SK-MEL-5 (cell line): ENCODE results near the gene NECTIN2. TPM values are rescaled to one million over a fixed set of nuclear protein-coding genes. Genes with fewer than 3 reads are reported as not detected.
"Not testable (repeated sequence)": the region's sequence is repeated elsewhere in the genome, so short reads cannot be mapped to it uniquely, and the experiment has no call there.

Experiments
- DNase-seq: peaks from one replicate; pipeline ENCODE4 v3.0.0-alpha.2; 2016; ENCODE audit warnings: low read depth, low spot score
- in situ Hi-C: cut with HindIII; loops from 2 replicates; pipeline ENCODE4 v1.10.0; 2016; ENCODE audit warnings: low sequenced_read_pairs, high pct_unique_total_duplicates, low pct_unique_long_range_greater_than_20kb
- total RNA-seq: library from RNA; depleted of rRNA; stranded (reverse); fragments of >200 nt; shearing (Covaris generic); gene quantifications from 2 replicates; pipeline ENCODE4 v1.2.3, GENCODE V29; 2014

Gene NECTIN2
- total RNA-seq, 1 experiment from 2014 or later, result 27.3 TPM

DNA sequence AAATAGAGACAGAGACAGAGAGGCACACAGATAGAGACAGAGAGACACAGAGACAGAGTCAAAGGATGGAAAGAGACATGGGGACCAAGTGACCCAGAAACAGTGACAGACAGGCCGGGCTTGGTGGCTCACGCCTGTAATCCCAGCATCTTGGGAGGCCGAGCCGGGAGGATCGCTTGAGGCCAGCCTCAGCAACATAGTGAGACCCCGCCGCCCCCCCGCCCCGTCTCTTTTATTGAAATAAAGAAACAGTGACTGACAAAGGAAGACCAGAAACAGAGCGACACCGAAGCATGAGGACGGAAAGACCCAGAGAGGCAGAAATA is 848 bp upstream of the NECTIN2 start:
- in situ Hi-C loops, result no loop called here

DNA sequence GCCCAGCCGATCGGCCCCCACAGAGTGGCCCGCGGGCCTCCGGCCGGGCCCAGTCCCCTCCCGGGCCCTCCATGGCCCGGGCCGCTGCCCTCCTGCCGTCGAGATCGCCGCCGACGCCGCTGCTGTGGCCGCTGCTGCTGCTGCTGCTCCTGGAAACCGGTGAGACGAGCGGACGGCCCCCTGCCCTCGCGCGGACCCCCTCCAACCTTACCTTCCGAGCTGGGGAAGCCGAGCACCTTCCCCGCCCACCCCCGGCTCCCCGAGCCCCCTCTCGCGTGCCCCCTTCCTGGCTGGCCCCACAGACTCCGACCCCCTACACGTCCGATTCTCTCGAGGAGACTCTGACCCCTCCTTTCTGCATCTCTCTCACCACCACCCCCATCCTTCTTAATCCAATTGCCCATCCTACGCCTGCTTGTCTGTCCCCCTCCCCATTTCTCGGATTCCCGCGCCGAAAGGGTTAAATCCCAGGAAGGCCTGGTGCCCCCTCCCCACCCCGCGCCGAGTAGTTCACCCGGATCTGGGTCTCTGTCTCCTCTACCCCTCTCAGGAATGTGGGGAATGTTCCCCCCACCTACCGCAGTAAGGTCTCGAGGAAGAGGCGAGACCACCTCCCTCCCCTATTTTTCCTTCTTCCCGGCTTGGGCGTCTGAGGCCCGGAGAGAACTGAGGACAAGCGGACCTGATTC is 502 bp downstream of the NECTIN2 start:
- in situ Hi-C loops, result no loop called here
- no peak for DNase-seq

More for the DNA sequence above, 848 bp upstream of the NECTIN2 start:
- no peak for DNase-seq

DNA sequence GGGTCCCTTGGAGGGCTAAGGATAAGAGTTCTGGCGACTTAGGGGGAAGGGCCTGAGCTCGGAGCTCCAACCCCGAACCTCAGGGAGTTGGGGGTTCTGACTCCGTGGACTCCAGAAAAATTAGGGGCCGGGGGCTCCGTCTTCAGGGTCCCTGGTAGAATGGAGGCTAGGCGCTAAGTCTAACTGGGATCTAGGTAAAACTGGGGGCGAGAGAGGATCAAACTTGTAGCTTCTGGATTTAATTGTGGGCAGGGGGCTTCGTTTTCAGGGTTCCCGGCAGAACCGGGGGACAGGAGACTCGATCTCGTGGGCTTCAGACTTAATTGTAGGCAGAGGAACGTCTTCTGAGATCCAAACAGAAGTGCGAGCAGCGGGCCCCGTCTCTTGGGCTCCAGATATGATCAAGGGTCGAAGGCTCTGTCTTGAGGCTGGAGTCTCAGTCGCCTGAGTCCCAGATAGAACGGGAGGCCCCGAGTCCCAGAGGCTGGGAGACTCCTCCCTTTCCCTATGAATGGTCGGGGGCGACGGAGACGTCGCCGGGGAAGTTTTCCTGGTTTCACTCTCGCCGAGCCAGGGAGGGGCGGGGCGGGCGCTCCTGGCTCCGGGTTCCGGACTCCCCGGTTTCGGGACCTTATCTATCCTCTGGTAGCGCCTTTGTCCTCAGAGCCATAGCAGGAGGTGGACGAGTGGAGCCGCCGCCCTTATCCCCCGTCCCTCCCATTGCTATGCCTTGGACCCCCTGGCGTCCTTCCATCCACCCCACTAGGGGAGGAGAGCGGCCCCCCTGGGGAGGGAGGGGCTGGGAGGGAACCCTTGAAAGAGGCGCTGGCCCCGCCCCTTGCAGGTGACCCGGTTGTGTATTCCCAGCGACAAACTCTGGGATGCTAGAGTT is 1.3 kb downstream of the NECTIN2 start:
- DNase-seq, result no peak
- in situ Hi-C loops, result no loop called here

DNA sequence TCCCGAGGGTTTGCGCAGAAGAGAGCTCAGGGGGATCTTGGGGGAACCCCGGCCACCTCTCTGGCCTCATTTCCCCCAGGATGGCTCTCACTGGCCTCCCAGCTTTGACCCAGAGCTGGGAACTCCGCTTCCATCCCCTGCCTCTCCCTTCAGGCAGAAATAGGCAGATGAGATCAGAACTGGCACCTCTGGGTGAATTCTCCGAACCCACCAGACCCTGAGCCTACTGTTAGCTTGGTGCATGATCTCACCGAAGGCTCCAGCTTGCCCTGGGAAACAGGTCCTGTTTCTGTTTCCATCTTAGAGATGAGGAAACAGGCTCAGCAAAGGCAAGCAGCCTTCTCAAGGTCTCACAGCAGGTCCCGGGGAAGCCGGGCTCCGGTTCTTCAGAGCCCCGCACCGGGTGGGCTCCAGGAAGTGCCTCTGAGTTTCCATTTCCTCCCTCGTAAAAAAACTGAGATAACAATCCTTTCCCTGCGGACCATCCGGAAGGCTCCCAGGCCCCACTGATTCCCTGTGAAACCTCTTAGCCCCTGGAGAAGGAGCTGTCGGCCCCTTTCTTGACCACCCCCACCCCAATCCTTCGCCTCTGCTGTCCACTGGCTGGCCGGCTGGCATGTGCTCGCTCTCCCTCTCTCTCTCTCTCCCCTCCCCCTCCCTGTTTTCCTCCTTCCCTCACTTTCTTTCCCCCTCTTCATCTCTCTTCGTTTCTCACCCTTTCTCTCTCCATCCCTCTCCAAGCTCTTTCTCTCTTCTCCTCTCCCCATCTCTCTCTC is 2.1 kb downstream of the NECTIN2 start:
- in situ Hi-C loops, result no loop called here

DNA sequence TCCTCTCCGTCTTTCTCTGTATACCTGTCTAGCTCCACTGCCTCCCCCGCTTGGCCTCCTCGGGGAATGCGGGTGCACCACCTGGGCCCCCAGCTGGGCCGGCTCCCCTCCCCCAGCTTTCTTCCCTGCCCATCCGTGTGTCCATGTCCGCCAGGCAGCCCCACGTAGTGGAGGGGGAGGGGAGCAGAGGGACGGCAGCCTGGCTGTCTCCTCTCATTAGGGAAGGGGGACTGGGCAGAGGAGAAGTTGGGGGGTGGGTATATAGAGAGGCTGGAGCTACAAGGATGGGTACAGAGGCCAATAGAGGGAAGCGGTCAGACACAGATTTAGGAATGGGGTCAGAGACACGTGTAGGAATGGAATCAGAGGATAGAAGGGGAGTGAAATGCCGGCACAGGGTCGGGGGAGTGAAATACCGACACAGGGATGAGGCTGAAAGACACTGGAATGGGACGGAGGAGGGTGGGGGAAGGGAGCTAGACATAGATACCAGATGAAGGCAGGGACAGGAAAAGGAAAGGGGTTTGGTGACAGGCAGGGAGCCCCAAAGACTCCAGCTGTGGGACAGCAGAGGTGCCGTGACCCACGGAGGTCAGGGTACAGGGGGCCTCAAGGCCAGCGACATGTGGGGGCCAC is 2.8 kb downstream of the NECTIN2 start:
- in situ Hi-C loops, result no loop called here
- DNase-seq, result no peak

More for the DNA sequence above, 2.1 kb downstream of the NECTIN2 start:
- DNase-seq, result no peak

DNA sequence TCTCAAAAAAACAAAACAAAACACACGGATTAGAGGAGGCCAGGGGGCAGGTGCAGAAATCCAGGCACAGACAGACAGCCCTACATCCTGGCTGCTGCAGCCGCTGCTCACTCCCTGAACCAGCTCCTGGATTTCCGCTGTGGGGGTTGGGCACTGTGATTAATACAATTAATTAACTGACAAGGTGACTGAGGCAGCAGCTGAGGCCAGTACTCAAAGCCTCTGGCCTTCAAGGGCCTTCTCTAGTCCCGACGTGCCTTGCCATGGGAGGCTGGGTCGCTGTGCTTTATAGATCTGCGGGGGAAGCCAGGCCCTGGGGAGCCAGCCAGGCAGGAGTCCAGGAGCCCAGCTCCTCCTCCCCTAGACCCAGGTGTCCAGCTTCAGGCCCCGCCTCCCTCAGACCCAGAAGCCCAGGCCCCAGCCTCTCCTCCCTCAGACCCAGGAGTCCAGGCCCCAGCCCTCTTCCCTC is 4.6 kb downstream of the NECTIN2 start:
- no peak for DNase-seq
- in situ Hi-C loops, result no loop called here

DNA sequence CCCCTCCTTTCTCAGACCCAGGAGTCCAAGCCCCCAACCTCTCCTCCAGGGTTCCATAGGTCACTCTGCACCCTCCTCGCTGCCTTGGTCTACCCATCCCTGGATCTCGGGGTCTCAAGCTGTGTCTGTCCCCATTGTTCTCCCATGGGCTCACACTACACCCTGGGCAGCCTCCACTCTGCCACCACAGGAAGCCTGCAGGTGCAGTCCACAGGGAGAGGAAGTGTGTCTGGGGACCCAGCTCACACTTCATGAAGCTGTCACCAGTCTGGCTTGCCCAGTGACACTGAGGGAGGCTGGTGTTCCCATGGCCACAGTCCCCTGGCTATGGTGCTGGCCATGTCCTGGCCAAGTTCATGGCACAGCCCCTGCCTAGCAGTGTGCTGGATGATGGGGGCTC is 5.3 kb downstream of the NECTIN2 start:
- in situ Hi-C loops, result no loop called here
- no peak for DNase-seq

DNA sequence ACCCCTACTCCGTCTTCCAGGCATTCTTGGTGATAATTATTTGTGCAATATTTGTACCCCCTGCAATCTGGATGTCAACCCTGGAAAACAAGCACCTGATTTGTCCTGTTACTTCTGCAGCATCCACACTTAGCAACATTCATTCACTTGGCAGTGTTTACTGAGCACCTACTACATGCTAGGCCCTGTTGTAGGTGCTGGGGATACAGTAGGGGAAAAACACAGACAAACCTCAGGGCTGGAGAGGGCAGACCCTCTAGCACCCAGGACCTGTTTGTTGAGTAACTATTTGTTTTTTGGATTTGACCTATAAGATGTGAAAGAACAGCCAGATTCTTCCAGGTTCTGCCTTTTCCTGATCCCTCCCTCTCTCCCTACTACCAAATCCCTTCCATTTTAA is 9.5 kb downstream of the NECTIN2 start:
- no peak for DNase-seq
- in situ Hi-C loops, result no loop called here

DNA sequence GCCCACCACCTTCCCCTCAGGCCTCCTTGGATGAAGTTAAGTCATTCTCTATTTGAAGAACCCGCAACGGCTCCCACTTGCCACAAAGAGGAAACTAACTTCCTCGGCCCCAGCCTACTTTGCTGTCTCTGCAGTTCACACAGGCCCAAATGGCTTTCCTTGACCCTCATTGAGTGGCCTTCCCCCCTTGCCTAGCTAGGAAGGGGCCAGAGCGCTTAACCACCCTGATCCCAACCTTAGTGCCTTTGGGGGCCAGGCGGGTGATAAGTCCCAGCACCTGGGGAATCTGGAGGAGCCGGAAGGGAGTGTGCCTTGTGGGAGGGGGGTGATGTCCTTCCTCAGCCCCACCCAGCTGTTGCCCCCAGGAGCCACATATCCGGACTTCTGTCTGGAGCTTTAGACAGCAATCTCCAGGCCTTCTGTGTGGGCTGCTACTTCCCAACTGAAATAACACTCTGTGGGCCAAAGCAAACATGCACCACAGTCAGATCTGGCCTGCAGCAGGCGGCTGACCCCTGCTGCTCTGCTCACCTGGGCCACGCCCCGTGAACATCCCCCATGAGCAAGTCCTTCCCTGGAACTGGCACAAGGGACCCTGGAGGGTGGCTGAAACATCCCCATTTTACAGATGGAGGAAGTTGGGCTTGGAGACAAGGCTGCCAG is 10.5 kb downstream of the NECTIN2 start:
- no peak for DNase-seq
- in situ Hi-C loops, result no loop called here

DNA sequence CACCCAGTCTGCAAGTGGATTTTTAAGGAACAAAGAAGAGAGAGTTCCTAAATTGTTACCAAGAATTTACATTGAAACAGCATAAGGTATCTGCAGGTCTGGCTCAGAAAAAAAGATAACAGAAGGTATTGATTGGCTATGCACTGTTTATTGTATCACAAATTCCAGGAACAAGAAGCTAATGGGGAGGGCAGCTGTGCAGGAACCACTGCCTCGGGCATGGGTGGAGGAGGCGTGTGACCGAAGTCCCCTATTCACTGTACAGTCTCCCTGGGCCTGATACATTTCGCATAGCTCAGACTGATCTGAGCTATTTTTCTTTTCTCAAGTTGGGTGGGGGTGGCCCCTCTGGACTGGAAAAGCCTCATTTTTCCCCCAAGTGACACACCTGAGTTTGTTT is 11.7 kb downstream of the NECTIN2 start:
- in situ Hi-C loops, result no loop called here
- no peak for DNase-seq

DNA sequence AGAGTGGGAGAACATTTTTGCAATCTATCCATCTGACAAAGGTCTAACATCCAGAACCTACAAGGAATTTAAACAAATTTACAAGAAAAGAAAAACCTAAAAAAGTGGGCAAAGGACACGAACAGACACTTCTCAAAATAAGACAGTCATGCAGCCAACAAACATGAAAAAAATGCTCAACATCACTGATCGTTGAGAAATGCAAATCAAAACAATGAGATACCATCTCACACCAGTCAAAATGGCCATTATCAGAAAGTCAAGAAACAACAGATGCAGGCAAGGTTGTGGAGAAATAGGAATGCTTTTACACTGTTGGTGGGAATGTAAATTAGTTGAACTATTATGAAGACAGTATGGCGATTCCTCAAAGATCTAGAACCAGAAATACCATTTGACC is 15.5 kb downstream of the NECTIN2 start:
- DNase-seq, in situ Hi-C loops: not testable (repeated sequence)

DNA sequence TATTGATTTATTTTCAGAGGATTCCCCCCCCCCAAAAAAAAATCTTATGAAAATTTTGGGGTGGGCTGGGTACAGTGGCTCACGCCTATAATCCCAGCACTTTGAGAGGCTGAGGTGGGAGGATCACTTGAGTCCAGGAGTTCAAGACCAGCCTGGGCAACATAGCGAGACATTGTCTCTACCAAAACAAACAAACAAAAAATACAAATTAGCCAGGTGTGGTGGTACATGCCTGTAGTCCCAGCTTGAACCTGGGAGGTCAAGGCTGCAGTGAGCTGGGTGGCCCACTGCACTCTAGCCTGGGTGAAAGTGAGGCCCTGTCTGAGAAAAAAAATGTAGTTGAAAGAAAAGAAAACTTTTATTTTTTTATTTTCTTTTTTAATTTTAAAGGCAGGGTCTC is 17.9 kb downstream of the NECTIN2 start:
- DNase-seq, result no peak
- in situ Hi-C loops, result no loop called here

DNA sequence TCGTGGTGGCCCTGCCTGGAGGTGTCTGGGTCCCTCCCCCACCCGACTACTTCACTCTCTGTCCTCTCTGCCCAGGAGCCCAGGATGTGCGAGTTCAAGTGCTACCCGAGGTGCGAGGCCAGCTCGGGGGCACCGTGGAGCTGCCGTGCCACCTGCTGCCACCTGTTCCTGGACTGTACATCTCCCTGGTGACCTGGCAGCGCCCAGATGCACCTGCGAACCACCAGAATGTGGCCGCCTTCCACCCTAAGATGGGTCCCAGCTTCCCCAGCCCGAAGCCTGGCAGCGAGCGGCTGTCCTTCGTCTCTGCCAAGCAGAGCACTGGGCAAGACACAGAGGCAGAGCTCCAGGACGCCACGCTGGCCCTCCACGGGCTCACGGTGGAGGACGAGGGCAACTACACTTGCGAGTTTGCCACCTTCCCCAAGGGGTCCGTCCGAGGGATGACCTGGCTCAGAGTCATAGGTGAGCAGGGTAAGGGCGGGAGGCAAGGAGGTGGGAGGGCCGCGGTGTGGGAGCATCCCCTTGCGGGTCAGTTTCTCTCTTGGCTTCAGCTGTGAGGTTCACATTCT is 19.2 kb downstream of the NECTIN2 start:
- DNase-seq, result no peak
- in situ Hi-C loops, result no loop called here

DNA sequence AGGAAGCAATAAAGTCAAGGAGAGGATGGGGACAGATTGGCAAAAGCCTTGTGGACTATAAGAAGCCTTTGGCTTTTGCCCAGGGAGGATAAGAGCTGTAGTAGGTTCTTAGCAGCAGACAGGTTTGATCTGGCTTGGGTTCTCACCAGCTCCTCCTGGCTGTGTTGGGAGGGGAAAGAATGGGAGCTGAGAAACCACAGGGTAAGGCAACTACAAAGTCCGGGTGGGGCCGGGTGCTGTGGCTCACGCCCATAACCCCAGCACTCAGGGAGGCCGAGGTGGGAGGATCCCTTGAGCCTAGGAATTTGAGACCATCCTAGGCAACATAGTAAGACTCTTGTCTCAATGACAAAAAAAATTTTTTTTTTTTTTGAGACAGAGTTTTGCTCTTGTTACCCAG is 20.6 kb downstream of the NECTIN2 start:
- DNase-seq, result no peak
- in situ Hi-C loops, result no loop called here

DNA sequence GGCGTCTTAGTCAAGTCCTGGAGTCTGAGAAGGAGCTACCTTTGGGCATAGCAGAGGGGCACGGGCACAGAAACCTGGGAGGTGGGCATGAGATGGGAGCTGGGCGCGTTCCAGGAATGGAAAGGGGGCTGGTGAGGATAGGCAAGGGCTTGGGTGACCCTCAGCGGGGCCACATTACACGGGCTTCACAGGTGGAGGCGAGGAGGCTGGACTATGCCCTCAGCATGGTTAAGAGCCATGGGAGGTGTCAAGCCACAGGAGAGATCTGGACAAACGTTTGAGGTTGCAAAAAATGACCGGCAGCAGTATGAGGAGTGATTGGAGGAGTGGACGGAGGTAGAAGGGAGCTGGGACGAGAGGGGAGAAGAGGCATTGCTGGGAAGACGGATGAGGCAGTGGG is 21.5 kb downstream of the NECTIN2 start:
- no peak for DNase-seq
- in situ Hi-C loops, result no loop called here

DNA sequence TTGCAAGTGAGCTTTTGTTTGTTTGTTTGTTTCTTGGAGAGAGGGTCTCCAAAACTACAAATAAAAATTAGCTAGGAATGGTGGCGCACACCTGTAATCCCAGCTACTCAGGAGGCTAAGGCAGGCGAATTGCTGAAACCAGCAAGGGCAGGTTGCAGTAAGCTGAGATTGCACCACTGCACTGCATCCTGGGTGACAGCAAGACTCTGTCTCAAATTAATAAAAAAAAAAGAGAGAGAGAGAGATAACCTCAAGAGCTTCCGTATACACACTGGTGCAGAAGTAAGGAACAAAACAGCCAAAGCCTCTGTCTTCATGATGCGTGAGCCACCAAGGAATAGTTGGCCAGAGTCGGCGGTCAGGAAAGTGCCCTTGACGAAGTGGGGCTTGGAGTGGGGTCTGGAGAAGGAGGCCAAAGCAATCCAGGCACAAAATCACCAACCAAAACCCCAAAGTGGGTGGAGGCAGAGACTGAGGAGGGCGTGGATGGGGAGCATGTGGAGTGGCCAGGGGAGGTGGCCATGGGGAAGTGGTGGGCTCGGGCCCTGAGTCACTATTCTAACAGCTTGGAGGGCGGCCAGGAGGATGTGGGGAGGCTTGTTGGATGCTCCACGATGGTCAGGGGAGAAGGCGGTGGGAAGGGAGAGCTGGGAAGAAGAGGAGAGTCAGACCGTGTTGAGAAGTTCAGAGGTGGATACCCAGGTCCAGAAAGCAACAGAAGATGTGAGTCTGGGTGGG is 23.8 kb downstream of the NECTIN2 start:
- in situ Hi-C loops, result no loop called here
- DNase-seq, result no peak
